HepG2 (cell line): Measurements from ENCODE around the gene COPZ2. TPM values are rescaled to one million over a fixed set of nuclear protein-coding genes. Genes with fewer than 3 reads are reported as not detected.

Experiments
- ATAC-seq: fragments of 200-7000 bp; cut with Tn5 transposase; 3 replicates; pipeline ENCODE4 v1.9.1; 2020; ENCODE audit warnings: mild to moderate bottlenecking, moderate library complexity
- BruUV-seq: library from RNA; stranded (reverse); fragments of 400-500 nt; replicated peaks from 2 replicates; lab custom pipeline; 2021; lab: Mats Ljungman, UMichigan
- CTCF ChIA-PET: fragments of 300-600 bp; formaldehyde crosslinking; extraction: SDS; loops from one replicate; lab custom pipeline; 2021; ENCODE audit warnings: low total read pairs, inconsistent platforms, low intra/inter-chr PET ratio; lab: Yijun Ruan, JAX
- POLR2A ChIA-PET: fragments of 350-600 bp; sonication (Branson Sonifier 250); formaldehyde crosslinking; loops from one replicate; lab custom pipeline; 2020; ENCODE audit warnings: antibody characterized with exemption, inconsistent platforms; lab: Yijun Ruan, JAX
- DNase-seq: peaks from one replicate; pipeline ENCODE4 v3.0.0-alpha.2; 2015; ENCODE audit warnings: low spot score
- FAIRE-seq: peaks from 3 replicates; lab custom pipeline; 2011; peaks lifted over from hg19 to GRCh38; lab: Jason Lieb, UNC
- H2AFZ ChIP-seq: one replicate; pipeline ENCODE4 v1.6.1; 2011; ENCODE audit warnings: low read length, inconsistent platforms
- H3K27ac ChIP-seq: fragments of 300-600 bp; 3 replicates; pipeline ENCODE4 v1.8.0; 2011; ENCODE audit warnings: mixed run types, mild to moderate bottlenecking, mixed read lengths, low read length, inconsistent platforms; ENCODE audit not compliant: insufficient read depth; ENCODE audit errors: extremely low read length
- H3K27me3 ChIP-seq, 2 experiments: fragments of 200-600 bp in 1 of 2; 2 replicates in 1 of 2; 3 replicates in 1 of 2; pipeline versions ENCODE4 v1.6.0 to v1.8.0; 2011; ENCODE audit warnings: low read length in 2 of 2, mild to moderate bottlenecking in 2 of 2, moderate library complexity in 2 of 2, inconsistent platforms in 1 of 2; ENCODE audit not compliant: insufficient read depth in 2 of 2, control insufficient read depth in 1 of 2
- H3K36me3 ChIP-seq, 2 experiments: fragments of 200-600 bp in 1 of 2; replicated peaks in 1 of 2; 2 replicates in 1 of 2; 3 replicates in 1 of 2; pipeline versions ENCODE4 v1.5.1 to v1.8.0; 2011; ENCODE audit warnings: low read length in 2 of 2, inconsistent platforms in 1 of 2; ENCODE audit not compliant: insufficient read depth in 2 of 2, control insufficient read depth in 1 of 2
- H3K4me1 ChIP-seq: 2 replicates; pipeline ENCODE4 v1.5.1; 2012; ENCODE audit warnings: low read length, inconsistent platforms; ENCODE audit not compliant: insufficient read depth
- H3K4me2 ChIP-seq: 2 replicates; pipeline ENCODE4 v1.6.0; 2011; ENCODE audit warnings: low read depth, low read length, inconsistent platforms
- H3K4me3 ChIP-seq, 3 experiments: fragments of 200-600 bp in 1 of 3; sonication (generic), shearing (Covaris generic) in 1 of 3; replicated peaks in 1 of 3; 2 replicates each; pipeline ENCODE4 v1.5.1; 2011 to 2016; ENCODE audit warnings: low read length in 3 of 3, inconsistent platforms in 2 of 3, low read depth in 2 of 3, mild to moderate bottlenecking in 2 of 3, control low read depth in 1 of 3, mixed read lengths in 1 of 3; ENCODE audit not compliant: insufficient read depth in 1 of 3
- H3K79me2 ChIP-seq: one replicate; pipeline ENCODE4 v1.6.1; 2011; ENCODE audit warnings: low read length, inconsistent platforms; ENCODE audit not compliant: insufficient read depth
- H3K9ac ChIP-seq: 2 replicates; pipeline ENCODE4 v1.6.0; 2011; ENCODE audit warnings: mild to moderate bottlenecking, low read depth, low read length, inconsistent platforms; ENCODE audit not compliant: insufficient read depth
- H3K9me3 ChIP-seq: 2 replicates; pipeline ENCODE4 v1.5.1; 2012; ENCODE audit warnings: mild to moderate bottlenecking, low read length
- H4K20me1 ChIP-seq: 2 replicates; pipeline ENCODE4 v1.6.0; 2011; ENCODE audit warnings: inconsistent platforms, mild to moderate bottlenecking, low read length, moderate library complexity; ENCODE audit not compliant: insufficient read depth
- MYNN ChIP-seq: sonication (generic); formaldehyde crosslinking; IDR thresholded peaks from 2 replicates; pipeline ENCODE4 v1.4.0; 2020; ENCODE audit warnings: mild to moderate bottlenecking, low read depth, missing genetic modification reagents
- ZNF274 ChIP-seq: sonication (generic); formaldehyde crosslinking; IDR thresholded peaks from 2 replicates; pipeline ENCODE4 v1.5.1; 2020; ENCODE audit warnings: mild to moderate bottlenecking, missing genetic modification reagents
- ZNF335 ChIP-seq: sonication (generic); formaldehyde crosslinking; IDR thresholded peaks from 2 replicates; pipeline ENCODE4 v1.4.0; 2020; ENCODE audit warnings: missing genetic modification reagents
- ZNF564 ChIP-seq: sonication (generic); formaldehyde crosslinking; IDR thresholded peaks from 2 replicates; pipeline ENCODE4 v1.8.1; 2023; ENCODE audit warnings: mild to moderate bottlenecking, missing genetic modification reagents
- ZNF646 ChIP-seq: sonication (generic); formaldehyde crosslinking; IDR thresholded peaks from 2 replicates; pipeline ENCODE4 v1.9.0; 2021; ENCODE audit warnings: mild to moderate bottlenecking, missing genetic modification reagents
- ZNF670 ChIP-seq: sonication (generic); formaldehyde crosslinking; IDR thresholded peaks from 2 replicates; pipeline ENCODE4 v1.8.0; 2022; ENCODE audit warnings: mild to moderate bottlenecking, missing genetic modification reagents, borderline replicate concordance
- ZNF83 ChIP-seq: sonication (generic); formaldehyde crosslinking; IDR thresholded peaks from 2 replicates; pipeline ENCODE4 v1.4.0; 2020; ENCODE audit warnings: missing genetic modification reagents, mild to moderate bottlenecking, borderline replicate concordance
- ZNF883 ChIP-seq: sonication (generic); formaldehyde crosslinking; IDR thresholded peaks from 2 replicates; pipeline ENCODE4 v1.5.1; 2020; ENCODE audit warnings: mild to moderate bottlenecking, missing genetic modification reagents; ENCODE audit errors: not compliant biosample characterization
- WGBS: methylation state at CpG from one replicate; pipeline ENCODE4 v1.1.6; 2017; ENCODE audit warnings: low lambda C conversion rate; 5-methylcytosine and 5-hydroxymethylcytosine counted together
- in situ Hi-C: cut with HindIII; loops from 2 replicates; pipeline ENCODE4 v1.10.0; 2017; ENCODE audit warnings: low pct_unique_long_range_greater_than_20kb; ENCODE audit not compliant: extremely low pct_ligation_motif_present
- intact Hi-C: fragments of 100-400 bp; cut with micrococcal nuclease; formaldehyde crosslinking; loops from one replicate; pipeline ENCODE4 v1.10.0; 2022; ENCODE audit not compliant: unreplicated experiment
- polyA plus RNA-seq, 8 experiments: library from polyadenylated mRNA; depleted of rRNA in 3 of 8; stranded (reverse) in 7 of 8; unstranded in 1 of 8; fragments of >200 nt; fragmentation: Illumina TruSeq in 4 of 8; extraction: Trizol in 4 of 8; gene quantifications; 2 replicates each; pipeline versions ENCODE4 v1.2.1 to v1.2.3, GENCODE V29; 2011 to 2016; ENCODE audit warnings: low read depth in 4 of 8, missing spikeins in 1 of 8, mixed read lengths in 1 of 8; ENCODE audit not compliant: insufficient read depth in 1 of 8
- total RNA-seq, 5 experiments: library from RNA; depleted of rRNA; stranded (reverse); fragments of >200 nt; fragmentation: Illumina TruSeq; extraction: Trizol; gene quantifications; 2 replicates each; pipeline ENCODE4 v1.2.3, GENCODE V29; 2016; ENCODE audit warnings: low read depth in 1 of 5

Gene COPZ2
- total and polyA plus RNA-seq, 2 of the 13 experiments (the other 11 are each of a cell fraction or from before 2014, with no cell fraction given): 0.61 to 1.5 TPM

GRCh38 chr17:48013876-48014594, 23.6 kb downstream of the COPZ2 start:
- BruUV-seq: no TSS peak
- intact Hi-C loops: no loop called here

GRCh38 chr17:48012654-48013053, 24.9 kb downstream of the COPZ2 start:
- H3K4me1 ChIP-seq: peaks cover 23% of the 10 kb centered on the region
- no TSS peak for BruUV-seq
- H3K27me3 ChIP-seq: peaks cover 10 to 49% of the 10 kb centered on the region in 2 experiments; a peak in 4 of 5 replicates
- no peaks in the 10 kb centered on the region for H3K79me2 ChIP-seq
- H4K20me1 ChIP-seq: no peaks in the 10 kb centered on the region; the same call in 1 of the 2 replicates
- H3K4me3 ChIP-seq: no peak overlapping the region
- DNase-seq (no peak), FAIRE-seq (no peak), ATAC-seq (no peak; the same call in 2 of the 3 replicates)
- no peak overlapping the region for H3K4me2 ChIP-seq
- intact Hi-C loops (no loop called here), in situ Hi-C loops (no loop called here)
- H3K36me3 ChIP-seq: no peaks in the 10 kb centered on the region
- no peak overlapping the region for H3K9ac ChIP-seq
- H3K9me3 ChIP-seq: no peaks in the 10 kb centered on the region
- ChIA-PET POLR2A (no interaction called here), CTCF (interaction anchor here (1.7 kb wide), 1 partner anchor 63 kb away, joined by 4 read pairs; no protein-coding TSS in a partner anchor)
- WGBS: 44% methylated on average over 4 of the region's 5 CpGs
- no peak overlapping the region for H3K27ac ChIP-seq
- no peak overlapping the region for H2AFZ ChIP-seq
- TF ChIP-seq ZNF646 (no peak), MYNN (no peak), ZNF335 (CRISPR knock-in tag) (no peak), ZNF564 (no peak), ZNF83 (no peak), ZNF274 (CRISPR knock-in tag) (no peak)

More at GRCh38 chr17:48013876-48014594, 23.6 kb downstream of the COPZ2 start:
- no peak for DNase-seq
- Histone ChIP-seq H3K36me3 (no peaks in the 10 kb centered on the region), H3K27me3 (peaks cover 10 to 46% of the 10 kb centered on the region in 2 experiments; a peak in 4 of 5 replicates), H3K4me2 (no peak overlapping the region), H3K27ac (no peak overlapping the region), H3K9me3 (no peaks in the 10 kb centered on the region), H3K4me1 (peaks cover 12% of the 10 kb centered on the region), H4K20me1 (no peaks in the 10 kb centered on the region; the same call in 1 of the 2 replicates), H3K9ac (no peak overlapping the region), H3K79me2 (no peaks in the 10 kb centered on the region), H3K4me3 (no peak overlapping the region), H2AFZ (no peak overlapping the region)
- FAIRE-seq: no peak
- no peak for TF ChIP-seq ZNF883
- no peak for TF ChIP-seq ZNF670 (CRISPR knock-in tag)
- ATAC-seq: no peak
- ChIA-PET CTCF (no interaction called here), POLR2A (interaction anchor here (0.6 kb wide), 1 partner anchor 43 kb away, joined by 3 read pairs; the partner anchor contains the start of gene CDK5RAP3)
- WGBS: 25% methylated on average over 6 of the region's 6 CpGs
- in situ Hi-C loops: no loop called here
